DOHH2 (cell line): Measurements from ENCODE around the gene HOXD10.

Source experiments
- H3F3A ChIP-seq: fragments of 200-600 bp; sonication (generic), shearing (Covaris generic); 2 replicates; pipeline ENCODE4 v1.6.0; 2016; ENCODE audit warnings: antibody characterized with exemption, mild to moderate bottlenecking; ENCODE audit not compliant: control insufficient read depth, insufficient read depth
- H3K27ac ChIP-seq: fragments of 200-600 bp; sonication (generic); 2 replicates; pipeline ENCODE4 v1.5.1; 2014; ENCODE audit warnings: low read depth, mild to moderate bottlenecking, low read length, moderate library complexity
- H3K27me3 ChIP-seq: fragments of 200-600 bp; sonication (generic); 2 replicates; pipeline ENCODE4 v1.6.1; 2014; ENCODE audit warnings: mild to moderate bottlenecking, low read length, mixed read lengths; ENCODE audit not compliant: control insufficient read depth
- H3K36me3 ChIP-seq: fragments of 200-600 bp; sonication (generic); 2 replicates; pipeline ENCODE4 v1.6.1; 2014; ENCODE audit warnings: mild to moderate bottlenecking, low read length, moderate library complexity, mixed read lengths; ENCODE audit not compliant: control insufficient read depth
- H3K4me1 ChIP-seq: fragments of 200-600 bp; sonication (generic); 2 replicates; pipeline ENCODE4 v1.6.1; 2014; ENCODE audit warnings: mild to moderate bottlenecking, low read length, mixed read lengths; ENCODE audit not compliant: control insufficient read depth
- H3K4me2 ChIP-seq: fragments of 200-600 bp; sonication (generic); 2 replicates; pipeline ENCODE4 v1.6.0; 2014; ENCODE audit warnings: mild to moderate bottlenecking, low read length, moderate library complexity
- H3K4me3 ChIP-seq: fragments of 200-600 bp; sonication (generic); 2 replicates; pipeline ENCODE4 v1.5.1; 2014; ENCODE audit warnings: mild to moderate bottlenecking, low read length, mixed read lengths
- H3K79me2 ChIP-seq: fragments of 200-600 bp; sonication (generic); 2 replicates; pipeline ENCODE4 v1.6.1; 2014; ENCODE audit warnings: mild to moderate bottlenecking, low read length, mixed read lengths; ENCODE audit not compliant: control insufficient read depth
- H3K9me2 ChIP-seq: fragments of 200-600 bp; sonication (generic); replicated peaks from 2 replicates; pipeline ENCODE4 v1.6.1; 2014; ENCODE audit warnings: mild to moderate bottlenecking, low read length, mixed read lengths; ENCODE audit not compliant: control insufficient read depth
- H3K9me3 ChIP-seq: fragments of 200-600 bp; sonication (generic); 2 replicates; pipeline ENCODE4 v1.6.1; 2014; ENCODE audit warnings: antibody characterized with exemption, low read length, mixed read lengths; ENCODE audit not compliant: control insufficient read depth, insufficient read depth
- H4K20me1 ChIP-seq: fragments of 200-600 bp; sonication (generic); 2 replicates; pipeline ENCODE4 v1.6.0; 2014; ENCODE audit warnings: low read depth, mild to moderate bottlenecking, antibody characterized with exemption, low read length, moderate library complexity; ENCODE audit not compliant: control insufficient read depth, insufficient read depth
- EZH2phosphoT487 ChIP-seq: fragments of 200-600 bp; sonication (generic); IDR thresholded peaks from 2 replicates; pipeline ENCODE4 v1.6.1; 2017; ENCODE audit warnings: borderline replicate concordance, mild to moderate bottlenecking, antibody characterized with exemption, low read length, moderate library complexity, mixed read lengths
- TF ChIP-seq, protein P1 (sequence below): fragments of 200-600 bp; sonication (generic); IDR thresholded peaks from one replicate; pipeline ENCODE4 v1.5.1; 2014; ENCODE audit warnings: antibody characterized with exemption, mild to moderate bottlenecking, low read depth, low read length; ENCODE audit not compliant: poor library complexity, severe bottlenecking

HOXD10 gene

GRCh38 chr2:176115883-176116813 lies at the start of gene HOXD10:
HOXD10 (plus strand) TSS chr2:176116778; CDS start chr2:176116834, 56 bp downstream.
- Histone ChIP-seq H3K4me3 (no peak within 1 kb of the TSS), H4K20me1 (no peaks in the 10 kb centered on the region), H3K36me3 (no peaks in the 10 kb centered on the region), H3F3A (no peaks in the 10 kb centered on the region), H3K4me1 (no peaks in the 10 kb centered on the region), H3K27ac (no peak within 1 kb of the TSS), H3K9me3 (no peaks in the 10 kb centered on the region), H3K79me2 (no peaks in the 10 kb centered on the region), H3K27me3 (peaks cover 24% of the 10 kb centered on the region), H3K9me2 (no peaks in the 10 kb centered on the region), H3K4me2 (no peak within 1 kb of the TSS)
- TF ChIP-seq, protein P1, sequence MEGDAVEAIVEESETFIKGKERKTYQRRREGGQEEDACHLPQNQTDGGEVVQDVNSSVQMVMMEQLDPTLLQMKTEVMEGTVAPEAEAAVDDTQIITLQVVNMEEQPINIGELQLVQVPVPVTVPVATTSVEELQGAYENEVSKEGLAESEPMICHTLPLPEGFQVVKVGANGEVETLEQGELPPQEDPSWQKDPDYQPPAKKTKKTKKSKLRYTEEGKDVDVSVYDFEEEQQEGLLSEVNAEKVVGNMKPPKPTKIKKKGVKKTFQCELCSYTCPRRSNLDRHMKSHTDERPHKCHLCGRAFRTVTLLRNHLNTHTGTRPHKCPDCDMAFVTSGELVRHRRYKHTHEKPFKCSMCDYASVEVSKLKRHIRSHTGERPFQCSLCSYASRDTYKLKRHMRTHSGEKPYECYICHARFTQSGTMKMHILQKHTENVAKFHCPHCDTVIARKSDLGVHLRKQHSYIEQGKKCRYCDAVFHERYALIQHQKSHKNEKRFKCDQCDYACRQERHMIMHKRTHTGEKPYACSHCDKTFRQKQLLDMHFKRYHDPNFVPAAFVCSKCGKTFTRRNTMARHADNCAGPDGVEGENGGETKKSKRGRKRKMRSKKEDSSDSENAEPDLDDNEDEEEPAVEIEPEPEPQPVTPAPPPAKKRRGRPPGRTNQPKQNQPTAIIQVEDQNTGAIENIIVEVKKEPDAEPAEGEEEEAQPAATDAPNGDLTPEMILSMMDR, result no peak
- no peak for TF ChIP-seq EZH2phosphoT487

DNA sequence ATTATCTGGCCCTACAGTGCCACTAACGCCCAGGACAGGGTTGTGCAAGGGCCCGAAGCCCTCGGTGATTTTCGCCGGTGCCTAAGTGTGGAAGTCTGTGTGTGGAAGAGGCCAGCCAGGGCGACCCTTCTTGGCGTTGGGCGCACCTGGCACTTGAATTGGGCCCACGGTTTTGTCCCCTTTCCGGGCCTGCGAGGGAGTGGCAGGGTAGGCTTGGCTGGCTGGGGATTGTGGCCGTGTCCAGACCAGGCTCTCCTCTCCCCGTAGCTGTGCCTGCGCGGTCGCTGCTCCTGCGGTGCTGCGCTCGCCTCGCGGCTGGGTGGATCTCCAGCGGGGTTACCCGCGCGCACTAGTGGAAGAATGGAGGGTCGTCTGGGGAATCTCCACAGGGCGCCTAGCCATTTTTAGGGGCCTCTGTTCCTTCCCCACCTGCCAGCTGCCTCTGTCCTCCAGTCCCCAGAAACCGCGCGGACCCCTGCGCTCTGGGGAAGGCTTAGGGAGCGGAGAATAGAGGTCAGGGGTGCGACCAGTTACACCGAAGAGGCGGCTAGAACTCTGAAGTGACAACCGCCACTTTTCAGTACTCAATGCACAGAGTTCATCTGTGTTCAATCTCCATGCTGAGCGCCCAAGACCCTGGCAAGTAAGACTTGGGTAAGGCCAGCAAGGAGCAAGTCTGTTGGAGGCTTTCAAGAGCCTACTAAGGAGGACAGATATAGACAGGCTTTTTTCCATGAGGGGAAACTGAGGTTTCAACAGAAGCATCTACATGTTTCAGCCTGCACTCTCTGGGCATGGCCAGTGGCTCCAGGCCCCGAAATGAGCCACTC lies 48.8 kb upstream of the HOXD10 start:
- Histone ChIP-seq H3K27me3 (peaks cover 3% of the 10 kb centered on the region; the same call in 1 of the 2 replicates), H3K4me2 (no peak overlapping the region), H3K4me1 (no peaks in the 10 kb centered on the region)

DNA sequence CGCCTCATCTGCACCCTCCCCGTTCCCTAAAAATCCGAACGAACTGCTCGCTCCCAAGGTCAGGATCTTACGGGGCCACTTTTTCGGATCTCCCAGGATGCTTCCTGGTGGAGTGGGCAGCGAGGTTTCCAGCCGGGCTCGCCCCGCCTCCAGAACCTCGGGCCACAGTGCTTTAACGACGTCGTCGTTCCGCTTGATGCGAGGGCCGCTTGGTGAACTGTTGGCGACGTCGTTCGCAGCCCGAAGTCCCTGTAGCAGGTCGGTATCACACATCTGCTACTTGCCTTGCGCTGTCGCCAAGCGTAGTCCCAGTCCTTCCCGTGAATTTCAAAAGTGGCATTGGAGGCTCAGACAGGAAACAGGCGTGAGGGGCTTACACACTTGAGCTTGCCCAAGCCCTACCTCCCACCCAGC lies 48.2 kb upstream of the HOXD10 start:
- H3K9me3 ChIP-seq, result no peaks in the 10 kb centered on the region
- no peak overlapping the region for H3K27ac ChIP-seq
- no peak for TF ChIP-seq EZH2phosphoT487
- TF ChIP-seq, protein P1, result no peak
- no peaks in the 10 kb centered on the region for H3K4me1 ChIP-seq
- H3F3A ChIP-seq, result no peaks in the 10 kb centered on the region
- no peaks in the 10 kb centered on the region for H4K20me1 ChIP-seq
- H3K4me3 ChIP-seq, result no peak overlapping the region
- peaks cover 3% of the 10 kb centered on the region; the same call in 1 of the 2 replicates for H3K27me3 ChIP-seq
- no peaks in the 10 kb centered on the region for H3K79me2 ChIP-seq
- no peaks in the 10 kb centered on the region for H3K36me3 ChIP-seq
- no peak overlapping the region for H3K4me2 ChIP-seq
- H3K9me2 ChIP-seq, result no peaks in the 10 kb centered on the region

More for the DNA sequence above, 48.8 kb upstream of the HOXD10 start:
- Histone ChIP-seq H4K20me1 (no peaks in the 10 kb centered on the region), H3K4me3 (no peak overlapping the region), H3K36me3 (no peaks in the 10 kb centered on the region), H3K27ac (no peak overlapping the region), H3K79me2 (no peaks in the 10 kb centered on the region), H3K9me3 (no peaks in the 10 kb centered on the region), H3F3A (no peaks in the 10 kb centered on the region), H3K9me2 (no peaks in the 10 kb centered on the region)
- TF ChIP-seq EZH2phosphoT487, result no peak
- TF ChIP-seq, protein P1, result no peak
